Vagina (tissue), 2 donors: Measurements from ENCODE around the gene MGLL.

Experiments
- POLR2AphosphoS5 ChIP-seq, 2 donors: sonication (generic); formaldehyde crosslinking; IDR thresholded peaks; one replicate each; pipeline ENCODE4 v1.9.0; 2017; ENCODE audit warnings: antibody characterized with exemption in 2 of 2, mild to moderate bottlenecking in 2 of 2, low read depth in 1 of 2; ENCODE audit not compliant: insufficient read depth in 1 of 2
- TF ChIP-seq, protein P1 (sequence below), 3 experiments: fragments of 450-650 bp in 2 of 3; fragments of 200-600 bp in 1 of 3; sonication (generic) in 1 of 3; IDR thresholded peaks; one replicate each; pipeline ENCODE4 v1.5.1; 2017 to 2019; ENCODE audit warnings: antibody characterized with exemption in 3 of 3, mild to moderate bottlenecking in 2 of 3, moderate library complexity in 2 of 3

DNA sequence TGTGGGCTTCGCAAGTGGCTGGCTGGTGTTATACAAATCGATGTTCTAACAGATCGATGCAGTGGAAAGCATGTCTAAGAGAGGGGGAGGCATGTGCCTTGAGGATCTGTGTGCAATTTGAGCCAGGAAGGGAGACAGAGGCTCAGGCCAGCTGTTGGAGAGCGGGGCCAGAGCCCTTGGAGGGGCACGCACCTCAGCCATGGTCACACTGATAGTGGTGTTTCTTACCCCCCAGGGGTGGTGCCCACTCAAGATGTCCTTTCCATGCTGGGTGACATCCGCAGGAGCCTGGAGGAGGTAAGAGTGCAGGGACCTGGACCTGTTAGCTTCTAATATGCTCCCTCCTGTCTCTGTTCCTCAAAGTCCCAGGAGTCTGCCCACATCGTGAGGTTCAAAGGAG is 153.4 kb downstream of the MGLL start:
- TF ChIP-seq, protein P1, sequence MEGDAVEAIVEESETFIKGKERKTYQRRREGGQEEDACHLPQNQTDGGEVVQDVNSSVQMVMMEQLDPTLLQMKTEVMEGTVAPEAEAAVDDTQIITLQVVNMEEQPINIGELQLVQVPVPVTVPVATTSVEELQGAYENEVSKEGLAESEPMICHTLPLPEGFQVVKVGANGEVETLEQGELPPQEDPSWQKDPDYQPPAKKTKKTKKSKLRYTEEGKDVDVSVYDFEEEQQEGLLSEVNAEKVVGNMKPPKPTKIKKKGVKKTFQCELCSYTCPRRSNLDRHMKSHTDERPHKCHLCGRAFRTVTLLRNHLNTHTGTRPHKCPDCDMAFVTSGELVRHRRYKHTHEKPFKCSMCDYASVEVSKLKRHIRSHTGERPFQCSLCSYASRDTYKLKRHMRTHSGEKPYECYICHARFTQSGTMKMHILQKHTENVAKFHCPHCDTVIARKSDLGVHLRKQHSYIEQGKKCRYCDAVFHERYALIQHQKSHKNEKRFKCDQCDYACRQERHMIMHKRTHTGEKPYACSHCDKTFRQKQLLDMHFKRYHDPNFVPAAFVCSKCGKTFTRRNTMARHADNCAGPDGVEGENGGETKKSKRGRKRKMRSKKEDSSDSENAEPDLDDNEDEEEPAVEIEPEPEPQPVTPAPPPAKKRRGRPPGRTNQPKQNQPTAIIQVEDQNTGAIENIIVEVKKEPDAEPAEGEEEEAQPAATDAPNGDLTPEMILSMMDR (IDR thresholded peaks at IDR 0.05), result no peak
- TF ChIP-seq POLR2AphosphoS5 (IDR thresholded peaks at IDR 0.05; ENCODE audit: insufficient read depth in 1 of 2, low read depth in 1 of 2), result no peak
